Neuronal stem cell (in vitro differentiated cells): ENCODE measurements around the gene ATG9A.
A peak's percentile ranks its signal among the peaks of the same experiment; 100 is the strongest.

Source experiments
- DNase-seq: peaks from one replicate; pipeline ENCODE4 v3.0.0-alpha.2; 2013; ENCODE audit warnings: low spot score
- H2AFZ ChIP-seq: one replicate; pipeline ENCODE4 v1.6.1; 2013; ENCODE audit warnings: mild to moderate bottlenecking, low read length, inconsistent platforms
- H2AK5ac ChIP-seq: 2 replicates; pipeline ENCODE4 v1.6.1; 2013; ENCODE audit warnings: low read depth, mild to moderate bottlenecking, inconsistent platforms, low read length, moderate library complexity, mixed read lengths
- H2BK120ac ChIP-seq: 2 replicates; pipeline ENCODE4 v1.6.1; 2013; ENCODE audit warnings: low read depth, mild to moderate bottlenecking, inconsistent platforms, low read length, moderate library complexity, mixed read lengths
- H2BK12ac ChIP-seq: one replicate; pipeline ENCODE4 v1.6.1; 2013; ENCODE audit warnings: low read length, inconsistent platforms
- H2BK15ac ChIP-seq: 2 replicates; pipeline ENCODE4 v1.6.1; 2013; ENCODE audit warnings: mild to moderate bottlenecking, low read length, inconsistent platforms, mixed read lengths
- H2BK5ac ChIP-seq: one replicate; pipeline ENCODE4 v1.6.1; 2013; ENCODE audit warnings: inconsistent platforms, mild to moderate bottlenecking, low read length, moderate library complexity
- H3K14ac ChIP-seq: one replicate; pipeline ENCODE4 v1.6.1; 2013; ENCODE audit warnings: low read length, inconsistent platforms
- H3K18ac ChIP-seq: 2 replicates; pipeline ENCODE4 v1.6.1; 2013; ENCODE audit warnings: low read length, inconsistent platforms
- H3K23ac ChIP-seq: 2 replicates; pipeline ENCODE4 v1.6.1; 2013; ENCODE audit warnings: low read depth, mild to moderate bottlenecking, mixed read lengths, low read length, inconsistent platforms; ENCODE audit not compliant: poor library complexity
- H3K27ac ChIP-seq: replicated peaks from 3 replicates; pipeline ENCODE4 v1.5.1; 2013; ENCODE audit warnings: low read length, inconsistent platforms
- H3K27me3 ChIP-seq, 3 experiments: 2 replicates each; pipeline ENCODE4 v1.6.1; 2013; ENCODE audit warnings: low read length in 3 of 3, mild to moderate bottlenecking in 2 of 3, inconsistent platforms in 1 of 3, low read depth in 1 of 3, mixed read lengths in 1 of 3, moderate library complexity in 1 of 3; ENCODE audit not compliant: control insufficient read depth in 3 of 3, insufficient read depth in 3 of 3
- H3K36me3 ChIP-seq, 2 donors: replicated peaks in 1 of 2; 2 replicates each; pipeline ENCODE4 v1.6.1; 2013; ENCODE audit warnings: low read length in 2 of 2; ENCODE audit not compliant: control insufficient read depth in 2 of 2, insufficient read depth in 2 of 2
- H3K4ac ChIP-seq: 2 replicates; pipeline ENCODE4 v1.6.1; 2013; ENCODE audit warnings: inconsistent platforms, mild to moderate bottlenecking, low read length, moderate library complexity
- H3K4me1 ChIP-seq, 2 donors: 1 replicate in 1 of 2; 2 replicates in 1 of 2; pipeline ENCODE4 v1.6.1; 2013; ENCODE audit warnings: low read length in 2 of 2, low read depth in 1 of 2; ENCODE audit not compliant: control insufficient read depth in 2 of 2, insufficient read depth in 1 of 2
- H3K4me2 ChIP-seq: one replicate; pipeline ENCODE4 v1.6.1; 2013; ENCODE audit warnings: mild to moderate bottlenecking, low read length, inconsistent platforms; ENCODE audit not compliant: insufficient read depth, poor library complexity, severe bottlenecking
- H3K4me3 ChIP-seq, 2 donors: 2 replicates each; pipeline ENCODE4 v1.5.1; 2013; ENCODE audit warnings: low read length in 2 of 2, mild to moderate bottlenecking in 2 of 2, inconsistent platforms in 1 of 2, moderate library complexity in 1 of 2
- H3K79me1 ChIP-seq: one replicate; pipeline ENCODE4 v1.6.1; 2013; ENCODE audit warnings: low read depth, mild to moderate bottlenecking, inconsistent platforms, low read length, moderate library complexity
- H3K9ac ChIP-seq: one replicate; pipeline ENCODE4 v1.6.1; 2013; ENCODE audit warnings: mild to moderate bottlenecking, low read depth, low read length, inconsistent platforms; ENCODE audit not compliant: poor library complexity
- H3K9me3 ChIP-seq, 2 donors: replicated peaks in 1 of 2; 2 replicates each; pipeline versions ENCODE3 to v1.6.1; 2013; ENCODE audit warnings: low read length in 2 of 2, mild to moderate bottlenecking in 2 of 2, inconsistent platforms in 1 of 2, low read depth in 1 of 2, mixed read lengths in 1 of 2, moderate library complexity in 1 of 2; ENCODE audit not compliant: control insufficient read depth in 2 of 2, insufficient read depth in 1 of 2
- H4K8ac ChIP-seq: one replicate; pipeline ENCODE4 v1.6.1; 2013; ENCODE audit warnings: low read depth, mild to moderate bottlenecking, inconsistent platforms, low read length, moderate library complexity
- H4K91ac ChIP-seq: one replicate; pipeline ENCODE4 v1.6.1; 2013; ENCODE audit warnings: low read length, low read depth, mild to moderate bottlenecking, inconsistent platforms; ENCODE audit not compliant: poor library complexity
- WGBS, 2 donors: extraction: QIAGEN DNeasy Blood & Tissue Kit; methylation state at CpG; one replicate each; pipeline ENCODE4 v1.1.7; 2013; ENCODE audit warnings: missing lambda C conversion rate in 2 of 2, mixed read lengths in 1 of 2; ENCODE audit not compliant: insufficient read length in 2 of 2, insufficient replicate concordance in 1 of 2; ENCODE audit errors: extremely low coverage in 2 of 2; 5-methylcytosine and 5-hydroxymethylcytosine counted together

ATG9A gene

GRCh38 chr2:219178377-219179175 is 50.9 kb downstream of the ATG9A start:
- Histone ChIP-seq H3K4me1 (peaks cover 8 to 9% of the 10 kb centered on the region in 2 donors), H3K14ac (no peak overlapping the region), H4K91ac (no peak overlapping the region), H2AFZ (peak overlapping the region; percentile 99), H3K4ac (peak overlapping the region; percentile 80), H2BK12ac (no peak overlapping the region), H3K36me3 (peaks cover 37 to 57% of the 10 kb centered on the region in 2 donors), H3K4me2 (peak overlapping the region; percentile 65), H3K79me1 (peaks cover 5% of the 10 kb centered on the region), H3K9me3 (no peaks in the 10 kb centered on the region), H3K18ac (peak overlapping the region; percentile 98), H2BK15ac (no peak overlapping the region), H2AK5ac (no peak overlapping the region), H2BK5ac (peak overlapping the region; percentile 1), H3K4me3 (peak overlapping the region; percentile 89 to 96), H3K27ac (peak overlapping the region; percentile 69), H3K27me3 (no peaks in the 10 kb centered on the region), H2BK120ac (no peak overlapping the region), H3K23ac (peak overlapping the region; percentile 94), H4K8ac (no peak overlapping the region), H3K9ac (peak overlapping the region; percentile 99)
- DNase-seq: peak; percentile 40
- WGBS, 2 donors: no CpG with 5 or more reads among the region's 45 CpGs

- peaks cover 8 to 9% of the 10 kb centered on the region in 2 donors for H3K4me1 ChIP-seq
- H4K8ac ChIP-seq: no peak within 1 kb of the TSS
- H3K18ac ChIP-seq: peak within 1 kb of the TSS; percentile 98
- peak within 1 kb of the TSS; percentile 76 for H3K14ac ChIP-seq
- peaks cover 34 to 57% of the 10 kb centered on the region in 2 donors for H3K36me3 ChIP-seq
- H2AK5ac ChIP-seq: no peak within 1 kb of the TSS
- peak within 1 kb of the TSS; percentile 99 for H3K9ac ChIP-seq
- peak; percentile 87 for DNase-seq
- peak within 1 kb of the TSS; percentile 89 to 97 for H3K4me3 ChIP-seq
- no peaks in the 10 kb centered on the region for H3K9me3 ChIP-seq
- H2BK5ac ChIP-seq: peak within 1 kb of the TSS; percentile 85
- no peaks in the 10 kb centered on the region for H3K27me3 ChIP-seq
- peak within 1 kb of the TSS; percentile 91 for H3K4me2 ChIP-seq
- WGBS, 2 donors: no CpG with 5 or more reads among the region's 67 CpGs
- H2BK12ac ChIP-seq: no peak within 1 kb of the TSS
- no peak within 1 kb of the TSS for H2BK120ac ChIP-seq
- peak within 1 kb of the TSS; percentile 84 for H3K27ac ChIP-seq
- no peak within 1 kb of the TSS for H2BK15ac ChIP-seq
- peak within 1 kb of the TSS; percentile 80 for H3K4ac ChIP-seq
- H4K91ac ChIP-seq: no peak within 1 kb of the TSS
- H3K23ac ChIP-seq: peak within 1 kb of the TSS; percentile 94
- peaks cover 5% of the 10 kb centered on the region for H3K79me1 ChIP-seq
- H2AFZ ChIP-seq: peak within 1 kb of the TSS; percentile 99
These were observed 51.7 kb downstream of the ATG9A start, which contains the start of gene RETREG2 for GRCh38 chr2:219177552-219178376. Gene RETREG2 (plus strand): TSS chr2:219178275. CDS start chr2:219178353, 78 bp downstream.

GRCh38 chr2:219176818-219177551 is 52.5 kb downstream of the ATG9A start, which contains the start of gene CNPPD1:
Gene CNPPD1 (minus strand): TSS chr2:219176925. CDS start chr2:219176828, 97 bp downstream.
- Histone ChIP-seq H4K91ac (no peak within 1 kb of the TSS), H3K9me3 (no peaks in the 10 kb centered on the region), H2BK120ac (no peak within 1 kb of the TSS), H2AK5ac (peak within 1 kb of the TSS; percentile 52), H3K4me2 (peak within 1 kb of the TSS; percentile 91), H3K36me3 (peaks cover 31 to 55% of the 10 kb centered on the region in 2 donors), H2AFZ (peak within 1 kb of the TSS; percentile 99), H3K18ac (peak within 1 kb of the TSS; percentile 97), H3K23ac (peak within 1 kb of the TSS; percentile 94), H3K4ac (peak within 1 kb of the TSS; percentile 53), H3K14ac (peak within 1 kb of the TSS; percentile 76), H3K27ac (peak within 1 kb of the TSS; percentile 84), H3K79me1 (peaks cover 5% of the 10 kb centered on the region), H3K9ac (peak within 1 kb of the TSS; percentile 93), H4K8ac (no peak within 1 kb of the TSS), H2BK5ac (peak within 1 kb of the TSS; percentile 85), H3K4me1 (peaks cover 8 to 9% of the 10 kb centered on the region in 2 donors), H2BK12ac (peak within 1 kb of the TSS; percentile 49), H2BK15ac (peak within 1 kb of the TSS; percentile 65), H3K27me3 (no peaks in the 10 kb centered on the region), H3K4me3 (peak within 1 kb of the TSS; percentile 89 to 97)
- DNase-seq: peak; percentile 74
- no CpG with 5 or more reads among the region's 69 CpGs for WGBS, 2 donors
